Activated CD4-positive, alpha-beta T cell treated with anti-CD3 and anti-CD28 coated beads, Interleukin-2, amount 50 U/mL, for 48 hours (primary cell): ENCODE measurements around the gene ZFYVE19.
A peak's percentile ranks its signal among the peaks of the same experiment; 100 is the strongest.

Experiments used
- DNase-seq, 2 experiments: peaks; one replicate each; pipeline ENCODE4 v3.0.0-alpha.2; 2020

Gene ZFYVE19, protein sequence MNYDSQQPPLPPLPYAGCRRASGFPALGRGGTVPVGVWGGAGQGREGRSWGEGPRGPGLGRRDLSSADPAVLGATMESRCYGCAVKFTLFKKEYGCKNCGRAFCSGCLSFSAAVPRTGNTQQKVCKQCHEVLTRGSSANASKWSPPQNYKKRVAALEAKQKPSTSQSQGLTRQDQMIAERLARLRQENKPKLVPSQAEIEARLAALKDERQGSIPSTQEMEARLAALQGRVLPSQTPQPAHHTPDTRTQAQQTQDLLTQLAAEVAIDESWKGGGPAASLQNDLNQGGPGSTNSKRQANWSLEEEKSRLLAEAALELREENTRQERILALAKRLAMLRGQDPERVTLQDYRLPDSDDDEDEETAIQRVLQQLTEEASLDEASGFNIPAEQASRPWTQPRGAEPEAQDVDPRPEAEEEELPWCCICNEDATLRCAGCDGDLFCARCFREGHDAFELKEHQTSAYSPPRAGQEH

GRCh38 chr15:40807028-40807887 is at the start of gene ZFYVE19, which contains the start of gene DNAJC17:
Gene ZFYVE19, plus strand, starts transcription at chr15:40807089. Its CDS starts 501 bp downstream, at chr15:40807590.
Gene DNAJC17, minus strand, starts transcription at chr15:40807473. Its CDS starts 27 bp downstream, at chr15:40807446.
- DNase-seq: peak; percentile 96 to 97

DNA sequence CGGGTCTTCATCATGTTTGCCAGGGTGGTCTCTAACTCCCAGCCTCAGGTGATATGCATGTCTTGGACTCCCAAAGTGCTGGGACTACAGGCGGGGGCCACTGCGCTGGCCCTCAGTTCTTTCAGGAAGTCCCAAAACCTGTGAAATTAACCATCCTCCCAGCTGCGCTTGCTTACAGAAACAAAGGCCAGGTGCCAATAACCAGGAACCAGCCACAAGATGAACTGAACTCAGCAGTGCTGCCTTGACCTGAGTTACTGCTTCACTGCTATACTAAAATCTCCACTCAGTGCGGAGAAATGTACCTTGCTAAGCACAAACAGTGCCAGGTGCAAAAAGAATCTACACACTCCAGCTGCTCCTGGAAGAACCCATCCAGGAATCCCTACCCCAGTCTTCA is 46.9 kb upstream of the ZFYVE19 start:
- no peak for DNase-seq

- DNase-seq: peak; percentile 52 to 64
Observed at GRCh38 chr15:40762919-40763800, 43.7 kb upstream of the ZFYVE19 start.

DNA sequence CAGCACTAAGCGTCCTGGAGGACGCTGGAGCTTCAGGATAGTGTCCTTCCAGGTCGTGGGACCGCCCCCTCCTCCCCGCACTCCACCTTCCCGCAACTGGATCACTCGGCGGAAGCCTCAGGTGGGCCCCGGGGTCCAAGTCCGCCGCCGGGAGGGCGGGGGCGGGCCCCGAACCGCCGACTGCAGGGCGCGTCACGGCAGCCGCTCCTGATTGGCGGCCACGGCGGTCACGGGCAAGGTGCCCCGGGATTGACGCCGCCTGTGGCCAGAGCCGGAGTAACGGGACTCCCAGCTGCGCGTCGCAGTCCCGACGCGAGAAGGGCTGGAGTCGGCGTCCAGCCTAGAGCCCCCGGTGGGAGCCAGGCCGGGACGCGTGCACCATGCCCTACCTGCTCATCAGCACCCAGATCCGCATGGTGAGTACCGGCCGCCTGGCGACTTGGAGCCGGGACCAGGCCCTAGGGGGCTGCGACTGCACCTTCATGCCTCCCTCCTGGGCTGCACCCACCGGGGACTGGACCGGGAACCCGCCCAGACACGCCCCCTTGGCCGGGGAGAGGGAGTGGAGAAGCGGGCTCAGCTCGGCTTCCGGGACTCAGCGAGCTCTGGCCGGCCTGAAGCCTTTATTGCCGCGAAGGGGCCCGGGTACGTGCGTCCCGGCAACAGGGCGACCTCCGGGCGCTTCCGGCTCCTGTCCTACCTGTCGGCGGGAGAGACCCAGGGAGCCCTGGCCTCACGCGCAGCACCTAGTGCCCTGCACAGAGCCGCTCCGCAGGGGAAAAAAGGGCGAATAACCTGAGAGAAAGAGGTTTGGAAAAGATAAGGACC is 42.9 kb upstream of the ZFYVE19 start, which contains the start of gene GCHFR:
Gene GCHFR, plus strand, starts transcription at position 268 of the 828 bp plus-strand sequence. Its CDS starts 113 bp downstream, at position 381.
- peak; percentile 74 to 78 for DNase-seq

DNA sequence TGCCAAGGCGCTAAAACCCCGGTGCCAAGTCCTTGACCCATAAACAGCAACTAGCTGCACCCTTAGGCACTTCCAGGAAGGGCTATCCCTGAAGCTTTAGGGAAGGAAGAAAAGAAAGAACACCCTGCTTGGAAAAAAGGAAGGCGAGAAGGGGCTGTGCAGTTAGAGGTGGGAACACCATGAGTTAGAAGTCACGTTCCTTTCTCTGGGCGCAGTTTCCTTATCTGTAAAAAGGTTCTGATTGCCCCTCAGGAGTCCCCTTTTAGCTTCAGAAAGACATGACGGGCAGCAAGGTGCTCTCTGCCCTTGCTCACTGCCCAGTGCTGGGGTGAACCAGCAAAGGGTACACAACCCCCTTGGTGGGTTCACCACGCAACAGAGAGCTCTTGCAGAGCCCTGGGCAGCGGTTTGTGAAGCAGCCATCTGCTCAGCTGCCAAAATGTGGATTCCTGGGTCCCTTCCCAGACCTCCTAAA is 42.2 kb upstream of the ZFYVE19 start:
- no peak for DNase-seq

- no peak for DNase-seq
Observed at GRCh38 chr15:40766194-40766815, 40.6 kb upstream of the ZFYVE19 start.

DNA sequence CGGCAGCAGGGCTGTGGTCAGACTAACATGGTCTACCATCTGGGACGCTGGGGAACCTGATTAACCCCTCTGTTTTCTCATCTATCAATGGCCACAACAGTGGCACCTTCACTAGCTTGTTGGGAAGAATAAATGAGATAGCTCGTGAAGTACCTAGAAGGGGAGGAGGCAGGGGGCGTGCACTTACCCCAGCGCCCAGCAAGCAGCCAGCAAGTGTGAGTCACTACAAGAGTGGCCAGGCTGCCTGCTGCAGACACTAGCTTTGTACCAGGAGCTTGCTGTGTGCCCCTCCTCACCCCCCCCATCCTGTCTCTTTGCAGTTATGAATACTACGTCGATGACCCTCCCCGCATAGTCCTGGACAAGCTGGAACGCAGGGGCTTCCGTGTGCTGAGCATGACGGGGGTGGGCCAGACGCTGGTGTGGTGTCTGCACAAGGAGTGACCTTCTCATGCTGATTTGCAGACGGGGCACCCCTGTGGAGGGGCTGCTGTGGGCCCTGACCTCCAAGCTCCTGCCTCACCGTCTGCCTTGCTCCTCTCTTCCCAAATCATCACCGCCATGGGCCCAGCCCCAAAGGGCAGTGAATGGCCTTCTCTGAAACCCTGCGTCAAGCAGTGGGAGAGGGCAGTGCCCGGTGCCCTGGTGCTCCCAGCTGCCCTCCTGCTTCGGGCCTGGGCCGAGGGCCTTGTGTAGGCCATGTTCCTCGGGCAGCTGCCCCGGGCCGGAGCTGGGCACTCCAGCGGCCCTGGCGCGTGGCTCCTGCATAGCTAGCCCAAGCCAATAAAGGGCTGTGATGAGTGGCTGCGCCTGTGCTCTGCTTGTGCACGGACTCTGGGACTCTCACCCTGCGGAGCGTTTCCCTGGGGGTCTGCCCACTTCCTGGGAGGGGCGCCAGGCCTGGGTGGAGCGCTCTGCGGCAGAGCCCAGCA is 39.7 kb upstream of the ZFYVE19 start:
- no peak for DNase-seq

DNA sequence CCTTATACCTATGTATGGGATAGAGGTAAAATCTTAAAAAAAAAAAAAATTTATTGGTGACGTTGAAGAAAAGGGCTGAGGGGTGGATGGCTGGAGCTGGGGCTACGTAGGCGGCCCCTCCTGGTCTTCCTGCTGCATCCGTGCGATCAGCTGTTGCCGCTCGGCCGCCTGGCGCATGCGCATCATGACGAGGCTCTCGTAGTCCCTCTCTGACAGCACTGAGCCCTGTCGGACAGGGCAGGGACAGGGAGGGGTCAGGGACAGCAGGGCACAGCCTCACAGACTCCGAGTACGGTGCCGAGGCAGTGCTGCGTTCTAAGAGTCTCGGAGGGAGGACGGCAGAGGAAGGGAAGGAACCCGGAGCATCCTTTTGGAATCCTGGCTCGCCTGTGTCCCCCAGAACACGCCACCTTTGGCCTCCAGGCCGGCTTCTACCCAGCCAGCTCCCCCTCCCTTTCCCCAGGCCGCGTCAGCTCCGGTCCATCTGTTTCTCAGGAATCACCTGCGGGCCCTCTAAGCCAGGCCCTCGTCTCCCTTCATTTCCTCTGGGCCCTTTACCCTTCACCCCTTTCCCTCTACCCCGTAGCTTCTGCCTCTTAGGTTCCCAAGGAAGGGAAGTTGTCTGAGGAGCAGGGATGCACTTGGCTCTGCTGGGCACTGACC is 38.9 kb upstream of the ZFYVE19 start:
- no peak for DNase-seq

DNA sequence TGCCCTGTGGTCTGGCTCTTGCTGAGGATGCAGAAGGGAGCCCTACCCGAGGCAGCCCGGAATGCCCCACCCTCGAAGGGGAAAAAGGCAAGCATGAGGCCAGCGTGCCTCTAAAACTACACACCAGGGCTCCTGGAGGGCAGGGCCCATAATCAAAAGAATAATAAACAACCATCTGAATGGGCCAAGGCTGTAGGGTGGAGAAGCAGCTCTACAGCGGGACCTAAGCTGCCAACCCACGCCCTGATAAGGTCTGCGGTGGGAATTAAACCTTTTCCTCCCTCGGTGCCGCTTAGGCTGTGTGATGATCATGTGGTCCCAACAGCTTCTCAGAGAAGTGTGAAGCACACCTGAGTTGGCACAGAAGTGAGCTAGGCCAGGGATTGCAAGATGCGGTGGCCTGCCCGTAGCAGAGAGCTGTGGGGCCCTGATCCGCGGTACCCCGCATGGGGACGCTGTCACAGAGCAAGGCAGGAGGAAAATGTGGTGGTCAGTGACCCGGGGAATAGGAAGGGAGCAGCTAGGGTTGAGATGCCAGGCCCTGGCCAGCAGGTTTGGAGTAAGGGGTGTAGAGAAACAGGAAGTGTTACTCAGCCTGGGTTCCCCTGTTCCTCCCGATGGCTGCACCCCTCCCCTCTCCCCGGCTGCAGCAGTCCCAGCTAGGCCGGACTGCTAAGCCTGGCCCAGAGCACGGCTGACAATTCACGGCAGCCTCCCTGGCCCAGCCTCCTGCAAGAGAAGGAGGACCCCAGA is 38.2 kb upstream of the ZFYVE19 start:
- DNase-seq: no peak

- peak; percentile 59 to 62 for DNase-seq
Observed at GRCh38 chr15:40769274-40770146, 37.4 kb upstream of the ZFYVE19 start, which contains the start of gene C15orf62. Gene C15orf62, plus strand, starts transcription at chr15:40769980. Its CDS starts 516 bp downstream, at chr15:40770496.

DNA sequence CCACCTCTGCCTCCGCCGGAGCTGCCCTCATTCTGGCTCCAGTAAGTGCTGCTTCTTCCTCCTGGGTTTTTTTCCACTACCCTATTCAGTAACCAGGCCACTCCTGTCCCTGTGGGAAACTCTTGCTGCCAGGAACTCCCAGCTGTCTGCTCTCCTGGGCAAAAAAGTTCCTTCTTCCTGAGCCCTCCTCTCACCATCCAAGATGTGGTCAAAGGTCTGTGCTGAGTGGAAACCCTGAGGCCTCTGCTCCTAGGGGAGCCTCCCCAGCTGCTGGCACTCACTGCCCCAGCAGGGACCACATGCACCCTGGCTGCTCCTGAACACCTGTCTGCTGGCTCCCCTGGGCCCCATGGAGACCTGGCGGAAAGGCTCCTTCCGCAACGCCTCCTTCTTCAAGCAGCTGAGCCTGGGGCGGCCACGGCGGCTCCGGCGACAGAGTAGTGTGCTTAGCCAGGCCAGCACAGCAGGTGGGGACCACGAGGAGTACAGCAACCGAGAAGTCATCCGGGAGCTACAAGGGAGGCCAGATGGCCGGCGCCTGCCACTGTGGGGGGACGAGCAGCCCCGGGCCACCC is 36.7 kb upstream of the ZFYVE19 start:
- DNase-seq: no peak

GRCh38 chr15:40771242-40771641 is 35.6 kb upstream of the ZFYVE19 start:
- no peak for DNase-seq

- no peak for DNase-seq
Observed at GRCh38 chr15:40772014-40772413, 34.9 kb upstream of the ZFYVE19 start.

DNA sequence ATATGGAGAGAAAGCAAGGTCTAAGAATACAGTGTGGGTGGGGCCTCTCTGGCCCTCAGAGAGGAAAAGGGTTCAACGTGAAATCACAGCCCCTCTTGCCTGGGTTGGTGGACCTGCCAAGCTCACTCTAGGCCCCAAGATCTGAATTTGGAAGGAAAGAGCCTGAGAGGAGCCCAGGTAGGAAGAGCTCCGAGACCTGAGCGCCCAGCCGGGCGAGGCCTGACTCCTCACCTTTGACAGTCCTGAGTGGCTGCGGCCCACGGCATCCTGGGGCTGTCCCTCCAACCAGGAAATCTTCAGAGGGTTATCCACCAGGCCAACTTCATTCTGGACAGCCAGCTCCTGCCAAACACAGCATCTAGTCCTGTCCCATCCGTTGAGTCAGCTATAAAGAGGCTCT is 33.4 kb upstream of the ZFYVE19 start:
- DNase-seq: no peak

DNA sequence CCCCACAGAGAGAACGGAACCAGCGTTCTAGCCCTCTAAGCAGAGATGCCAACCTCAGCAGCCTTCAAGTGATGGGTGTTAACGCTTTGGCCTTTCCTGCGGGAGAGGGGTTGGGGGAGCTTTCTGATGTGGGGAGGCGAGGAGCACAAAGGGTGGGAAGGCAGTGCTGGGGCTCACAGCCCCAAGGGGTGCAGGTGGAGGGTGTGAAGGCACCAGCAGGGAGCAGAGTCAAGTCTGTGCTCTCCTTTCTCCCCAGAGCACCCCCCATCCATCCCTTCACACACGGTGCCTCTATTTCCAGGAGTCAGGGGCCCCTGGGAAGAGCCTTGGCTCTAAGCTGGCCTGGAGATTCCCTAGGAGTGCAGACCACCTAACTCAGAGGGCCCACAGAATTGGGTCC is 33.0 kb upstream of the ZFYVE19 start:
- no peak for DNase-seq

- no peak for DNase-seq
Observed at GRCh38 chr15:40775007-40775406, 31.9 kb upstream of the ZFYVE19 start.
